PC-3 (cell line): ENCODE results near the gene GNB5. TPM values are rescaled to one million over a fixed set of nuclear protein-coding genes. Genes with fewer than 3 reads are reported as not detected.

ENCODE experiments used
- ATAC-seq: fragments of 200-7000 bp; cut with Tn5 transposase; 2 replicates; pipeline ENCODE4 v1.9.1; 2020; ENCODE audit warnings: mild to moderate bottlenecking, moderate library complexity
- BruUV-seq: library from RNA; stranded (reverse); fragments of 400-500 nt; replicated peaks from 2 replicates; lab custom pipeline; 2021; lab: Mats Ljungman, UMichigan
- CTCF ChIA-PET: fragments of 300-600 bp; sonication (Branson Sonifier 250); formaldehyde crosslinking; loops from one replicate; lab custom pipeline; 2022; ENCODE audit warnings: antibody characterized with exemption; lab: Charles Lee
- POLR2A ChIA-PET: fragments of 300-600 bp; sonication (Branson Sonifier 250); formaldehyde crosslinking; loops from one replicate; lab custom pipeline; 2022; ENCODE audit warnings: antibody characterized with exemption; ENCODE audit not compliant: unreplicated experiment; lab: Charles Lee
- DNase-seq: peaks from one replicate; pipeline ENCODE4 v3.0.0-alpha.2; 2015
- H2AFZ ChIP-seq: fragments of 300-600 bp; sonication (generic); 2 replicates; pipeline ENCODE4 v1.6.0; 2016; ENCODE audit warnings: antibody characterized with exemption, low read length
- H3F3A ChIP-seq: fragments of 300-600 bp; sonication (generic); one replicate; pipeline ENCODE4 v1.6.0; 2017; ENCODE audit warnings: antibody characterized with exemption, low read length, control low read depth, mild to moderate bottlenecking; ENCODE audit not compliant: unreplicated experiment
- H3K27ac ChIP-seq: fragments of 300-600 bp; sonication (generic); 2 replicates; pipeline ENCODE4 v1.5.1; 2016; ENCODE audit warnings: mild to moderate bottlenecking, low read length
- H3K27me3 ChIP-seq: fragments of 300-600 bp; sonication (generic); 2 replicates; pipeline ENCODE4 v1.6.1; 2016; ENCODE audit warnings: low read length, mixed read lengths
- H3K36me3 ChIP-seq: fragments of 300-600 bp; sonication (generic); 2 replicates; pipeline ENCODE4 v1.6.1; 2016; ENCODE audit warnings: low read depth, mixed run types, low read length, mixed read lengths
- H3K4me1 ChIP-seq: fragments of 300-600 bp; sonication (generic); 2 replicates; pipeline ENCODE4 v1.5.1; 2016; ENCODE audit warnings: low read length; ENCODE audit not compliant: insufficient read depth
- H3K4me2 ChIP-seq: fragments of 300-600 bp; sonication (generic); 2 replicates; pipeline ENCODE4 v1.6.0; 2016; ENCODE audit warnings: low read length
- H3K4me3 ChIP-seq: fragments of 300-600 bp; sonication (generic); 2 replicates; pipeline ENCODE4 v1.5.1; 2016; ENCODE audit warnings: mild to moderate bottlenecking, low read length, mixed read lengths
- H3K79me2 ChIP-seq: fragments of 300-600 bp; sonication (generic); 2 replicates; pipeline ENCODE4 v1.6.1; 2017; ENCODE audit warnings: low read length, mixed read lengths
- H3K9ac ChIP-seq: fragments of 300-600 bp; sonication (generic); 2 replicates; pipeline ENCODE4 v1.6.0; 2016; ENCODE audit warnings: mild to moderate bottlenecking, low read length
- H3K9me2 ChIP-seq: fragments of 300-600 bp; sonication (generic); replicated peaks from 2 replicates; pipeline ENCODE4 v1.6.1; 2016; ENCODE audit warnings: mixed run types, low read length, mixed read lengths
- H3K9me3 ChIP-seq: fragments of 300-600 bp; sonication (generic); 2 replicates; pipeline ENCODE4 v1.6.1; 2016; ENCODE audit warnings: low read length, mixed read lengths
- H4K20me1 ChIP-seq: fragments of 300-600 bp; sonication (generic); 2 replicates; pipeline ENCODE4 v1.6.1; 2016; ENCODE audit warnings: low read length, mixed read lengths
- EZH2 ChIP-seq: fragments of 300-600 bp; sonication (generic); IDR thresholded peaks from one replicate; pipeline ENCODE4 v1.6.1; 2017; ENCODE audit warnings: antibody characterized with exemption, mild to moderate bottlenecking, low read length; ENCODE audit not compliant: unreplicated experiment
- EZH2phosphoT487 ChIP-seq: fragments of 300-600 bp; sonication (generic); IDR thresholded peaks from 2 replicates; pipeline ENCODE4 v1.6.1; 2018; ENCODE audit warnings: mild to moderate bottlenecking, antibody characterized with exemption, low read length, borderline replicate concordance
- intact Hi-C: fragments of 100-400 bp; cut with micrococcal nuclease; formaldehyde crosslinking; loops from 2 replicates; pipeline ENCODE4 v1.9.0; 2023
- total RNA-seq: library from RNA; depleted of rRNA; stranded (reverse); fragments of >200 nt; gene quantifications from 2 replicates; pipeline ENCODE4 v1.2.3, GENCODE V29; 2014
- TF ChIP-seq, protein P1 (sequence below): fragments of 300-600 bp; sonication (generic); conservative IDR thresholded peaks from 2 replicates; pipeline ENCODE4 v1.5.1; 2017; ENCODE audit warnings: antibody characterized with exemption, low read depth, mild to moderate bottlenecking, low read length

GNB5 gene
- total RNA-seq, 1 experiment from 2014 or later = 49.3 TPM

DNA sequence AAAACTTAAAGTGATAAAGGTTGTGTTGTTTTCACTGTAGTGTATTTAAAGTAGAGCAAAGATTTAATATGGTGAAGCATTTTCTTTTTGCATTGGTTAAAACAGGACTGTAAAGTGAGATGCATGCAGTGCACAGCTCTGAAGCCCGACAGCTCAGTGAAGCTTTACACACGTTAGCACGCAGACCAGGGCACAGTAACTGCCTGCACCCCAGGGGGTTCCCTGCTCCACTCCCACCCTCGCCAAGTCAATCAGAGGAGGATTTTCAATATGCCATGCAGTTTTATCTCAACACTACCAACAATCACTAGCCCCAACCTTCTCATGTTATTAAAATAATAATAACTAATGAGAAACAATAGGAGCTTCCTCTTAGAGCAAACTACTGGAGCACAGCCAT is 50.5 kb downstream of the GNB5 start:
- Histone ChIP-seq H3K9me2 (no peaks in the 10 kb centered on the region), H3F3A (no peaks in the 10 kb centered on the region), H3K27ac (no peak overlapping the region), H4K20me1 (no peaks in the 10 kb centered on the region), H3K27me3 (no peaks in the 10 kb centered on the region), H2AFZ (no peak overlapping the region), H3K4me1 (peaks cover 16% of the 10 kb centered on the region), H3K4me2 (no peak overlapping the region), H3K79me2 (no peaks in the 10 kb centered on the region), H3K9me3 (no peaks in the 10 kb centered on the region), H3K36me3 (no peaks in the 10 kb centered on the region), H3K4me3 (no peak overlapping the region), H3K9ac (no peak overlapping the region)
- DNase-seq (no peak), ATAC-seq (no peak)
- intact Hi-C loops = loop anchor here (1.0 to 5.0 kb wide), 3 partner anchors 38 to 158 kb away; no protein-coding TSS in a partner anchor
- TF ChIP-seq EZH2phosphoT487 (no peak), EZH2 (no peak)
- TF ChIP-seq, protein P1, sequence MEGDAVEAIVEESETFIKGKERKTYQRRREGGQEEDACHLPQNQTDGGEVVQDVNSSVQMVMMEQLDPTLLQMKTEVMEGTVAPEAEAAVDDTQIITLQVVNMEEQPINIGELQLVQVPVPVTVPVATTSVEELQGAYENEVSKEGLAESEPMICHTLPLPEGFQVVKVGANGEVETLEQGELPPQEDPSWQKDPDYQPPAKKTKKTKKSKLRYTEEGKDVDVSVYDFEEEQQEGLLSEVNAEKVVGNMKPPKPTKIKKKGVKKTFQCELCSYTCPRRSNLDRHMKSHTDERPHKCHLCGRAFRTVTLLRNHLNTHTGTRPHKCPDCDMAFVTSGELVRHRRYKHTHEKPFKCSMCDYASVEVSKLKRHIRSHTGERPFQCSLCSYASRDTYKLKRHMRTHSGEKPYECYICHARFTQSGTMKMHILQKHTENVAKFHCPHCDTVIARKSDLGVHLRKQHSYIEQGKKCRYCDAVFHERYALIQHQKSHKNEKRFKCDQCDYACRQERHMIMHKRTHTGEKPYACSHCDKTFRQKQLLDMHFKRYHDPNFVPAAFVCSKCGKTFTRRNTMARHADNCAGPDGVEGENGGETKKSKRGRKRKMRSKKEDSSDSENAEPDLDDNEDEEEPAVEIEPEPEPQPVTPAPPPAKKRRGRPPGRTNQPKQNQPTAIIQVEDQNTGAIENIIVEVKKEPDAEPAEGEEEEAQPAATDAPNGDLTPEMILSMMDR = no peak
- ChIA-PET POLR2A (no interaction called here), CTCF (interaction anchor here (0.6 kb wide), 1 partner anchor 163 kb away, joined by 5 read pairs; no protein-coding TSS in a partner anchor)
- no TSS peak for BruUV-seq

DNA sequence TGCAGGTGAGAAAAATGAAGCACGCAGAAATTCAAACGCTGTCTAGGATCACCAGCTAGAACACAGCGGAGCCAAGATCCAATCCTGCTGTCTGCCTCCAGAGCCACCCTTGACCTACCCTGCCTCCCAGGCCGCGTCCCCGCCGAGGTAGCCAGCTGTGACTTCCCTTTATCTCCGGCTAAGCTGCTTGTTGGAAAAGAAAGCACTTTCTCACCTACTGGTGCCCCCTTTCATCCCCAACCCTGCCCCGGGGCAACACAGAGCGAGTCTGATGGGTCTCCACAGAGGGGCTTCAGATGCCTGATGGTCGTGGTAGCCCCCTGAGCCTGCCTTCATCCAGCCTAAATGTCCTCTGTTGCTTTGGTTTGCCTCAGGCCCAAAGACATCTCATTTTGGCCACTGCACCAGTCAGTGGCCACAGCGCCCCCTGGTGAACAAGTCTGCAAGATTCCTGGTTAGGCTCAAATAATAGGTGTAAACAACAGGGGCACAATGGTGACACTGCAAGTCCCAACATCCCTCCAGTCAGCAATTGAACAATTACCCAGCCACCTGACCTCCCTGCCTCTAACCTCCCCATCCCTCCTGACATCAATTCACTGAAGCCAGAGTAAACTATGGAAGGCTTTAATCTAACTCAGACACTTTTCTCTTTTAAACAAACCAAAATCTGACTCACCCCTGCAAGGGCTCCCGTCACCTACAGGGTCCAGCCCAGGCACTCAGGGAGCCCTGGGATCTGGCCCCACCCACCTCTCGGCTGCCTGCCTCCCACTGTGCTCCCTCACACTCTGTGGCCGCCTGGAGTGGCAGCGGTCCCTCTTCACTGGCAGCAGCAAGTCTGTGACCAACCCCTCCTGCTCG is 51.4 kb downstream of the GNB5 start:
- DNase-seq (peak; percentile 79), ATAC-seq (peak; percentile 42)
- no peaks in the 10 kb centered on the region for H3K9me3 ChIP-seq
- H3K4me2 ChIP-seq = no peak overlapping the region
- no peaks in the 10 kb centered on the region for H3K79me2 ChIP-seq
- CTCF ChIA-PET = interaction anchor here (0.5 to 0.6 kb wide), 2 partner anchors 60 to 162 kb away, joined by 5 to 8 read pairs; no protein-coding TSS in a partner anchor
- H2AFZ ChIP-seq = no peak overlapping the region
- peaks cover 15% of the 10 kb centered on the region for H3K4me1 ChIP-seq
- no peak overlapping the region for H3K27ac ChIP-seq
- no peaks in the 10 kb centered on the region for H3K27me3 ChIP-seq
- no peak for TF ChIP-seq EZH2phosphoT487
- TF ChIP-seq, protein P1 = peak; percentile 85
- H3K9me2 ChIP-seq = no peaks in the 10 kb centered on the region
- POLR2A ChIA-PET = no interaction called here
- no peaks in the 10 kb centered on the region for H3K36me3 ChIP-seq
- H3F3A ChIP-seq = no peaks in the 10 kb centered on the region
- no peak overlapping the region for H3K4me3 ChIP-seq
- no peaks in the 10 kb centered on the region for H4K20me1 ChIP-seq
- intact Hi-C loops = loop anchor here (1.0 to 5.0 kb wide), 3 partner anchors 38 to 158 kb away; no protein-coding TSS in a partner anchor
- no peak overlapping the region for H3K9ac ChIP-seq
- no TSS peak for BruUV-seq
